AG04449 (cell line): Measurements from ENCODE around the gene KRT23.

Experiments
- CTCF ChIA-PET: fragments of 350-600 bp; formaldehyde crosslinking; extraction: SDS; loops from one replicate; lab custom pipeline; 2021; ENCODE audit warnings: antibody characterized with exemption; lab: Yijun Ruan, JAX
- POLR2A ChIA-PET: fragments of 400-600, 350-600 bp; formaldehyde crosslinking; extraction: SDS; loops from one replicate; lab custom pipeline; 2020; ENCODE audit warnings: antibody characterized with exemption, inconsistent platforms; lab: Yijun Ruan, JAX
- DNase-seq: peaks from one replicate; pipeline ENCODE4 v3.0.0-alpha.2; 2010; ENCODE audit warnings: low read depth, low spot score
- H3K4me3 ChIP-seq: 2 replicates; pipeline ENCODE4 v1.5.1; 2011; ENCODE audit warnings: low read depth, mild to moderate bottlenecking, control low read depth, low read length
- CTCF ChIP-seq: IDR thresholded peaks from one replicate; pipeline ENCODE4 v1.5.1; 2011; ENCODE audit warnings: mild to moderate bottlenecking, moderate library complexity, low read length, control low read depth, inconsistent platforms; ENCODE audit not compliant: insufficient read depth; ENCODE audit errors: missing control alignments

Gene KRT23

GRCh38 chr17:40953881-40954280 is 16.4 kb upstream of the KRT23 start:
- ChIA-PET CTCF (interaction anchor here (0.6 to 2.0 kb wide), 2 partner anchors 79 to 595 kb away, joined by 3 to 6 read pairs; no protein-coding TSS in a partner anchor), POLR2A (interaction anchor here (2.3 kb wide), 1 partner anchor 44 kb away, joined by 15 read pairs; no protein-coding TSS in a partner anchor)
- H3K4me3 ChIP-seq: no peak overlapping the region
- peak; percentile 81 for DNase-seq
- no peak for TF ChIP-seq CTCF

- CTCF ChIA-PET: interaction anchor here (0.9 to 2.0 kb wide), 5 partner anchors 10 to 696 kb away, joined by 3 to 6 read pairs (median 5); no protein-coding TSS in a partner anchor
- no peak for TF ChIP-seq CTCF
- H3K4me3 ChIP-seq: no peak overlapping the region
- DNase-seq: peak; percentile 96
- POLR2A ChIA-PET: interaction anchor here (0.5 to 2.3 kb wide), 6 partner anchors 43 to 494 kb away, joined by 3 to 15 read pairs (median 3); no protein-coding TSS in a partner anchor
These were observed 15.2 kb upstream of the KRT23 start for GRCh38 chr17:40952661-40953060.

- DNase-seq: no peak
- ChIA-PET POLR2A (interaction anchor here (0.6 to 2.3 kb wide), 4 partner anchors 42 to 494 kb away, joined by 3 to 15 read pairs (median 4); no protein-coding TSS in a partner anchor), CTCF (interaction anchor here (0.5 to 2.0 kb wide), 5 partner anchors 11 to 697 kb away, joined by 3 to 6 read pairs (median 3); no protein-coding TSS in a partner anchor)
- no peak overlapping the region for H3K4me3 ChIP-seq
- no peak for TF ChIP-seq CTCF
These were observed 14.7 kb upstream of the KRT23 start for GRCh38 chr17:40952154-40952553.

- CTCF ChIA-PET: interaction anchor here (1.3 kb wide), 1 partner anchor 13 kb away, joined by 3 read pairs; no protein-coding TSS in a partner anchor
- no peak for DNase-seq
- POLR2A ChIA-PET: interaction anchor here (0.6 kb wide), 1 partner anchor 55 kb away, joined by 4 read pairs; no protein-coding TSS in a partner anchor
- no peak overlapping the region for H3K4me3 ChIP-seq
- no peak for TF ChIP-seq CTCF
These were observed 13.7 kb upstream of the KRT23 start for GRCh38 chr17:40951011-40951622.

GRCh38 chr17:40950176-40950575 is 12.7 kb upstream of the KRT23 start:
- ChIA-PET CTCF (interaction anchor here (1.0 to 1.3 kb wide), 2 partner anchors 14 to 379 kb away, joined by 3 read pairs; no protein-coding TSS in a partner anchor), POLR2A (no interaction called here)
- no peak overlapping the region for H3K4me3 ChIP-seq
- TF ChIP-seq CTCF: no peak
- DNase-seq: no peak

GRCh38 chr17:40949418-40949817 is 12.0 kb upstream of the KRT23 start:
- ChIA-PET CTCF (interaction anchor here (1.0 kb wide), 1 partner anchor 380 kb away, joined by 3 read pairs; no protein-coding TSS in a partner anchor), POLR2A (no interaction called here)
- no peak for DNase-seq
- no peak for TF ChIP-seq CTCF
- H3K4me3 ChIP-seq: no peak overlapping the region
